NT2/D1 (cell line): ENCODE measurements around the gene POLRMT.
A peak's percentile ranks its signal among the peaks of the same experiment; 100 is the strongest.

Source experiments
- DNase-seq: peaks from one replicate; pipeline ENCODE4 v3.0.0-alpha.2; 2011; ENCODE audit warnings: low read depth, low spot score
- H3K27me3 ChIP-seq: 2 replicates; pipeline ENCODE4 v1.6.0; 2011; ENCODE audit warnings: mild to moderate bottlenecking; ENCODE audit not compliant: insufficient read length, insufficient read depth
- H3K36me3 ChIP-seq: 2 replicates; pipeline ENCODE4 v1.6.1; 2011; ENCODE audit warnings: mild to moderate bottlenecking, low read length, mixed read lengths; ENCODE audit not compliant: insufficient read depth, insufficient read length
- H3K4me1 ChIP-seq: 2 replicates; pipeline ENCODE4 v1.5.1; 2011; ENCODE audit not compliant: insufficient read depth, insufficient read length
- H3K4me3 ChIP-seq: 2 replicates; pipeline ENCODE4 v1.5.1; 2011; ENCODE audit warnings: low read depth; ENCODE audit not compliant: insufficient read length
- H3K9ac ChIP-seq: 2 replicates; pipeline ENCODE4 v1.6.0; 2011; ENCODE audit warnings: low read depth; ENCODE audit not compliant: insufficient read length
- H3K9me3 ChIP-seq: 2 replicates; pipeline ENCODE4 v1.5.1; 2011; ENCODE audit warnings: mild to moderate bottlenecking, low read length; ENCODE audit not compliant: insufficient read depth
- SUZ12 ChIP-seq: IDR thresholded peaks from 2 replicates; pipeline ENCODE4 v1.6.1; 2011; ENCODE audit not compliant: insufficient read length, insufficient read depth; ENCODE audit errors: extremely low read depth
- YY1 ChIP-seq: IDR thresholded peaks from 2 replicates; pipeline ENCODE4 v1.6.1; 2011; ENCODE audit not compliant: insufficient read length, insufficient read depth
- ZNF274 ChIP-seq: IDR thresholded peaks from 2 replicates; pipeline ENCODE4 v1.6.1; 2011; ENCODE audit warnings: mild to moderate bottlenecking, low read depth, low read length

The POLRMT gene

DNA sequence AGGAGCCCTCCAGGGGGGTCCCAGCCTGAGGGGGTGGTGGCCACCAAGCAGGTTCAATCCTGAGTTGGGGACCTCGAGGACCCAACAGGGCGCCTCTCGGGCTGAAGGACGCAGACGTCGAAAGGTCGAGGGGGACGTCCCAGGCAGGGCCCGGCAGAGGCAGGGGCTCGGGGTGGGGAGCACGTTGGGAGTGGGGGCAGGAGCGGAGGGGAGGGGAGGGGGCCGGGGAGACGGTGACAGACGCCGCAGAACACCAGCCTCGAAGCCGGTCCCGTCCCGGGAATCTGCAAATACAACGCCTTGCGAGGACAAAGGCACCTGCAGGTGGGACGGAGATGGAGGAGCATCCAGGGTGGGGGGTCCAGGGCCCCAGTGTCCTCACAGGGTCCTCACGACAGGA is 10.4 kb upstream of the POLRMT start:
- Histone ChIP-seq H3K36me3 (peaks cover 67% of the 10 kb centered on the region), H3K4me1 (peaks cover 12% of the 10 kb centered on the region), H3K4me3 (no peak overlapping the region), H3K9ac (no peak overlapping the region), H3K9me3 (no peaks in the 10 kb centered on the region), H3K27me3 (peaks cover 6% of the 10 kb centered on the region)
- TF ChIP-seq YY1, result no peak
- TF ChIP-seq SUZ12, result no peak
- TF ChIP-seq ZNF274, result no peak
- no peak for DNase-seq

DNA sequence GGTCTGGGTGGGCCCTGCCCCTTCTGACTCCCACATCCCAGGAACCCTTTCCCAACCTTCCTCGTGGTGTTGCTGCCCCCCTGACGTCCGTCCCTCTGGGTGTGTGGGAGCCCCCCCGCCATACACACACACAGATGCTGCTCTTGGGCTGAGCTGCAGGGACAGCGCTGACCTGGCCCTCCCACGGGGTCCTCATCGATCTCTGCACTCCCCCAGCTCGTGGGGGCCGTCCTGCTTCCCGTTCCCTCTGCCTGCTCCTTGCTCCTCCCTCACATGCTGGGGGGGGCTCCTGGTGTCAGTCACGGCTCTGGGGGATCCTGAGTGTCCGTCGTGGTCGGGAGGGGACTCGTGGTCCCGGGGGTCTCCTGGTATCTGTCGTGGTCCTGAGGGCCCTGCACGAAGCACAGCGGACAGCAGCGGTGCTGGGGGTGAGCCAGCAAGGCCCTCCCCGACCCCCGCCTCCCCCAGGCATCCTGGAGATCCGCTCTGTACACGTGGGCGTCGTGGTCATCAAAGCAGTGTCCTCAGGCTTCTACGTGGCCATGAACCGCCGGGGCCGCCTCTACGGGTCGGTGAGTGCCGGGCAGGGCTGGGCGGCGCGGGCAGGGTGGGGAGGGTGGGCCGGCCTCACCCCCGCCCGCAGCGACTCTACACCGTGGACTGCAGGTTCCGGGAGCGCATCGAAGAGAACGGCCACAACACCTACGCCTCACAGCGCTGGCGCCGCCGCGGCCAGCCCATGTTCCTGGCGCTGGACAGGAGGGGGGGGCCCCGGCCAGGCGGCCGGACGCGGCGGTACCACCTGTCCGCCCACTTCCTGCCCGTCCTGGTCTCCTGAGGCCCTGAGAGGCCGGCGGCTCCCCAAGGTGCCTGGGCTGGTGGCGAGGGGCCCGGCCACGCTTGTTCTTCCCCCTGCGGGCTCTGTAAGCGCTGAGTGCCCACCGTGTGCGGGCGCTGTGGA is 9.7 kb upstream of the POLRMT start:
- Histone ChIP-seq H3K4me1 (peaks cover 12% of the 10 kb centered on the region), H3K36me3 (peaks cover 60% of the 10 kb centered on the region), H3K4me3 (no peak overlapping the region), H3K9me3 (no peaks in the 10 kb centered on the region), H3K27me3 (peaks cover 12% of the 10 kb centered on the region), H3K9ac (no peak overlapping the region)
- no peak for DNase-seq
- no peak for TF ChIP-seq ZNF274
- TF ChIP-seq YY1, result no peak
- no peak for TF ChIP-seq SUZ12

- no peak overlapping the region for H3K9ac ChIP-seq
- H3K4me3 ChIP-seq, result no peak overlapping the region
- peaks cover 12% of the 10 kb centered on the region for H3K27me3 ChIP-seq
- H3K4me1 ChIP-seq, result peaks cover 12% of the 10 kb centered on the region
- H3K36me3 ChIP-seq, result peaks cover 47% of the 10 kb centered on the region
- H3K9me3 ChIP-seq, result no peaks in the 10 kb centered on the region
- no peak for TF ChIP-seq ZNF274
- TF ChIP-seq YY1, result no peak
- TF ChIP-seq SUZ12, result no peak
- DNase-seq, result no peak
Measured at GRCh38 chr19:641702-642101, 8.4 kb upstream of the POLRMT start.

DNA sequence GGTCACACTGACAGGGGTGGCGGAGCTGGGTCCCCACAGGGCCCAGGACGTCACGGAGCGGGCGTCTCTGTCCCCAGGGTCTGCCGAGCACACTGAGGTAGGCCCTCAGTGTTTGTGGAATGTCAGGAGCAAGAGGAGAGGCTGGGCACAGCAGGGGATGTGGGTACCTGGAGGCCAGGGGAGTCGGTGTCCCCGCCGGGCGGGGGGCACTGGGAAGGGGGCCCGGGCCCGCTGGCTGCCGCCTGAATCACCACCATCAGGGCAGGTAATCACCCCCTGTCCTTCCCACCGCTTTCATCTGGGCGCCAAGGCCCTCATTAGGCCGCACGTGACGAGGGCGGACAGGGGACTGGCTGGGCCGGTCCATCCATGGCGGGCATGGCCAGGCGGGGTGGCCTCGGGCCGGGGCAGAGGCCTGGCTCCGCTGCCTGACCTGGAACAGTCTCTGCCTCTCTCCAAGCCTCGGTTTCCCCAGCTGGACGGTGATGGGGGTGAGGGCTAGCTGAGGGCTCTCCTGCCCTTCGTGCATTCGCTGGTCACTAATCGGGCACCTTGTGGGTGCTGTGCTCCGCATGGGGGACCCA is 7.4 kb upstream of the POLRMT start:
- no peak overlapping the region for H3K4me3 ChIP-seq
- peaks cover 12% of the 10 kb centered on the region for H3K27me3 ChIP-seq
- DNase-seq, result no peak
- peak overlapping the region; percentile 3 for H3K9ac ChIP-seq
- TF ChIP-seq YY1 (no peak), ZNF274 (no peak), SUZ12 (no peak)
- peaks cover 38% of the 10 kb centered on the region for H3K36me3 ChIP-seq
- H3K9me3 ChIP-seq, result no peaks in the 10 kb centered on the region
- H3K4me1 ChIP-seq, result peaks cover 11% of the 10 kb centered on the region

DNA sequence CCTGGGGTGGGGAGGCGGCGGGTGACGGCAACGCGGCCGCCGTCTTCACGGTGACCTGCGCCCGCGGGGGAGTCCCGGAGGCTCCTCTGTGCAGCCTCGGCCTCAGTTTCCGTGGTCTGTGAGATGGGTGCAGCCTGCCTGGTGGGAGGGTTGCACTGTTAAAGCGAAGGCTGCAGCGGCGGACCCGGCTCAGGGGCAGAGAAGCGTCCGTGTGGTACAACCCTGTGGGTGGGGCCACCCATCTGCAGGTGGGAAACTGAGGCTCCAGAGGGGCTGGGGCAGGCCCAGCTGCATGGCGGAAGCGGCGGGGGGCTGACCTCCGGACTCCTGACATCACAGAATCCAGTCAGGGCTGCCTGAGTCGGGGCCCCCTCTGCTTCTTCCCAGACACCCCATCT is 6.8 kb upstream of the POLRMT start:
- Histone ChIP-seq H3K27me3 (peaks cover 12% of the 10 kb centered on the region), H3K9ac (no peak overlapping the region), H3K4me1 (peaks cover 11% of the 10 kb centered on the region), H3K36me3 (peaks cover 33% of the 10 kb centered on the region), H3K4me3 (peak overlapping the region; percentile 28), H3K9me3 (no peaks in the 10 kb centered on the region)
- DNase-seq, result no peak
- TF ChIP-seq SUZ12 (no peak), YY1 (no peak), ZNF274 (no peak)

- Histone ChIP-seq H3K9ac (peak within 1 kb of the TSS; percentile 61), H3K36me3 (peaks cover 27% of the 10 kb centered on the region), H3K4me3 (peak within 1 kb of the TSS; percentile 47), H3K9me3 (no peaks in the 10 kb centered on the region), H3K27me3 (peaks cover 12% of the 10 kb centered on the region), H3K4me1 (peaks cover 11% of the 10 kb centered on the region)
- peak; percentile 74 for DNase-seq
- TF ChIP-seq SUZ12 (no peak), YY1 (no peak)
Measured at GRCh38 chr19:639253-640160, 6.2 kb upstream of the POLRMT start, which contains the start of gene FGF22. TSS of gene FGF22 (plus strand) at chr19:639879. CDS start at chr19:639926, 47 bp downstream.
